Upper lobe of right lung (tissue), 1 donor: ENCODE measurements around the gene HPS6. TPM values are rescaled to one million over a fixed set of nuclear protein-coding genes. Genes with fewer than 3 reads are reported as not detected.

ENCODE experiments used
- ATAC-seq: fragments of 200-7000 bp; cut with Tn5 transposase; one replicate; pipeline ENCODE4 v1.9.1; 2020; ENCODE audit warnings: mild to moderate bottlenecking, moderate library complexity
- DNase-seq: peaks from one replicate; pipeline ENCODE4 v3.0.0-alpha.2; 2020
- H3K27ac ChIP-seq: fragments of 200-600 bp; one replicate; pipeline ENCODE4 v1.8.0; 2022
- H3K27me3 ChIP-seq: fragments of 200-600 bp; one replicate; pipeline ENCODE4 v1.8.0; 2022; ENCODE audit warnings: mild to moderate bottlenecking
- H3K36me3 ChIP-seq: fragments of 200-600 bp; one replicate; pipeline ENCODE4 v1.8.0; 2022
- H3K4me1 ChIP-seq: fragments of 200-600 bp; one replicate; pipeline ENCODE4 v1.8.0; 2022
- H3K4me3 ChIP-seq: fragments of 200-600 bp; one replicate; pipeline ENCODE4 v1.8.0; 2022; ENCODE audit warnings: mild to moderate bottlenecking
- H3K9me3 ChIP-seq: fragments of 200-600 bp; one replicate; pipeline ENCODE4 v1.8.0; 2022
- CTCF ChIP-seq: fragments of 200-600 bp; IDR thresholded peaks from one replicate; pipeline ENCODE4 v1.8.0; 2022; ENCODE audit warnings: antibody characterized with exemption
- intact Hi-C: fragments of 100-400 bp; cut with DNase I; formaldehyde crosslinking; loops from one replicate; pipeline ENCODE4 v1.11.0; 2022
- total RNA-seq: library from RNA; stranded (reverse); fragmentation: NEBNext Ultra II Directional; extraction: Animal tissue kit (Norgen Biotek cat#: 25700); gene quantifications from one replicate; pipeline ENCODE4 v1.2.1, GENCODE V29; 2021
- donor health status: DM: no; HTN: yes; CAD: no; lungs with severe emphysema.

Gene HPS6
- total RNA-seq, 1 donor from 2014 or later, result 22.6 TPM

- Histone ChIP-seq H3K27me3 (no peaks in the 10 kb centered on the region), H3K36me3 (peaks cover 9% of the 10 kb centered on the region), H3K4me3 (peak overlapping the region; percentile 70), H3K27ac (peak overlapping the region; percentile 84), H3K9me3 (no peaks in the 10 kb centered on the region), H3K4me1 (peaks cover 61% of the 10 kb centered on the region)
- no peak for TF ChIP-seq CTCF
- ATAC-seq (no peak), DNase-seq (no peak)
- intact Hi-C loops, result no loop called here
These were observed 50.6 kb downstream of the HPS6 start for GRCh38 chr10:102115775-102116174.

- Histone ChIP-seq H3K9me3 (no peaks in the 10 kb centered on the region), H3K27ac (peak overlapping the region; percentile 99), H3K4me3 (peak overlapping the region; percentile 83), H3K36me3 (peaks cover under 1% of the 10 kb centered on the region), H3K27me3 (no peaks in the 10 kb centered on the region), H3K4me1 (peaks cover 63% of the 10 kb centered on the region)
- intact Hi-C loops, result no loop called here
- ATAC-seq (no peak), DNase-seq (no peak)
- no peak for TF ChIP-seq CTCF
These were observed 51.5 kb downstream of the HPS6 start for GRCh38 chr10:102116656-102117055.

Other genes with a start within 250 kb of the HPS6 start
- gene OGA, start 246.9 kb upstream of the HPS6 start, total RNA-seq, result 91.6 TPM
- gene KCNIP2, start 221.5 kb upstream of the HPS6 start, total RNA-seq, result 3.0 TPM
- gene ARMH3, start 9.2 kb upstream of the HPS6 start, total RNA-seq, result 37.2 TPM
- gene LDB1, start 55.0 kb downstream of the HPS6 start, total RNA-seq, result 60.1 TPM
- 38.3 TPM for gene PPRC1, start 67.7 kb downstream of the HPS6 start, total RNA-seq
- gene NOLC1, start 87.0 kb downstream of the HPS6 start, total RNA-seq, result 37.9 TPM
- 0.87 TPM for gene ELOVL3, start 160.9 kb downstream of the HPS6 start, total RNA-seq
- not detected for gene PITX3, start 176.2 kb downstream of the HPS6 start, total RNA-seq
- gene GBF1, start 180.2 kb downstream of the HPS6 start, total RNA-seq, result 38.5 TPM